ENCODE data around the gene ANKRD26. TPM values are rescaled to one million over a fixed set of nuclear protein-coding genes. Genes with fewer than 3 reads are reported as not detected.

The ANKRD26 gene
- total RNA-seq, 1 donor from 2014 or later: 14.0 TPM

DNA sequence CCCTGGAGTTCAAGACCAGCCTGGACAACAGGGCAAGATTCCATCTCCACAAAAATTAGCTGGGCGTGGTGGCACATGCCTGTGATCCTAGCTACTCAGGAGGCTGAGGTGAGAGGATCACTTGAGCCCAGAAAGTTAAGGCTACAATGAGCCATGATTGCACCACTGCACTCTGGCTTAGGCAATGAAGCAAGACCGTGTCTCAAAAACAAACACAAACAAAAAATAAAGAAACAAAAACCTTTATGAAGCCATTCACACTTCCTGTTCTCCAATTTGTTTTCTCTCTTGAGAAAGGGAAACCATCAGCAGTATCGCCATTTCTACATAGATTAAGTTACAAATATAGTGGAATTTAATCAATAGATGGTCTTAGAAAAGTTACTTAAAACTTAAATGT lies 34.1 kb upstream of the ANKRD26 start:
- H3K4me1 ChIP-seq: no peaks in the 10 kb centered on the region
- no peak overlapping the region for H3K4me3 ChIP-seq
- H3K36me3 ChIP-seq: peaks cover 88% of the 10 kb centered on the region
- H3K27me3 ChIP-seq (ENCODE audit: low read depth): no peaks in the 10 kb centered on the region
- H3K27ac ChIP-seq (replicated peaks): no peak overlapping the region
- no peak for DNase-seq
- TF ChIP-seq, protein P1, sequence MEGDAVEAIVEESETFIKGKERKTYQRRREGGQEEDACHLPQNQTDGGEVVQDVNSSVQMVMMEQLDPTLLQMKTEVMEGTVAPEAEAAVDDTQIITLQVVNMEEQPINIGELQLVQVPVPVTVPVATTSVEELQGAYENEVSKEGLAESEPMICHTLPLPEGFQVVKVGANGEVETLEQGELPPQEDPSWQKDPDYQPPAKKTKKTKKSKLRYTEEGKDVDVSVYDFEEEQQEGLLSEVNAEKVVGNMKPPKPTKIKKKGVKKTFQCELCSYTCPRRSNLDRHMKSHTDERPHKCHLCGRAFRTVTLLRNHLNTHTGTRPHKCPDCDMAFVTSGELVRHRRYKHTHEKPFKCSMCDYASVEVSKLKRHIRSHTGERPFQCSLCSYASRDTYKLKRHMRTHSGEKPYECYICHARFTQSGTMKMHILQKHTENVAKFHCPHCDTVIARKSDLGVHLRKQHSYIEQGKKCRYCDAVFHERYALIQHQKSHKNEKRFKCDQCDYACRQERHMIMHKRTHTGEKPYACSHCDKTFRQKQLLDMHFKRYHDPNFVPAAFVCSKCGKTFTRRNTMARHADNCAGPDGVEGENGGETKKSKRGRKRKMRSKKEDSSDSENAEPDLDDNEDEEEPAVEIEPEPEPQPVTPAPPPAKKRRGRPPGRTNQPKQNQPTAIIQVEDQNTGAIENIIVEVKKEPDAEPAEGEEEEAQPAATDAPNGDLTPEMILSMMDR (IDR thresholded peaks at IDR 0.05; ENCODE audit: borderline replicate concordance): no peak
- H3K9me3 ChIP-seq (replicated peaks): no peaks in the 10 kb centered on the region
- intact Hi-C loops (cut with micrococcal nuclease): no loop called here

DNA sequence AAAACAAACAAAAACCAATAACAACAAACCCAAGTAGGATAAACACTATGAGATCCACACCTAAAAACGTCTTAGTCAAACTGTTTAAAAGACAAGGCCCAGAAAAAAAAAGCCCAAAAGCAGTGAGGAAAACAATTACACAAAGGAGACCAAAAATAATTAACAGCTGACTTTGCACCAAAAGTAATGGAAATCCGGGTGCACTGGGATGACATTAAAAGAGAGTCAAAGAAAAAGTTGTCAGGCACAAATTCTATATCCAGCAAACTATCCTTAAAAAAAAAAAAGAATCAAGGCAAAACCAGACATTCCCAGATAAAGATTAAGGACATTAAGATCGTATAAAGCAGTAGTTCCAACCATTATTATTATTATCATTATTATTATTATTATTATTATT lies 7.9 kb upstream of the ANKRD26 start:
- Histone ChIP-seq H3K36me3 (peaks cover 64% of the 10 kb centered on the region), H3K4me1 (no peaks in the 10 kb centered on the region), H3K4me3 (no peak overlapping the region), H3K9me3 (replicated peaks) (peaks cover 16% of the 10 kb centered on the region), H3K27ac (replicated peaks) (no peak overlapping the region), H3K27me3 (ENCODE audit: low read depth) (no peaks in the 10 kb centered on the region)
- no peak for DNase-seq
- TF ChIP-seq, protein P1 (IDR thresholded peaks at IDR 0.05; ENCODE audit: borderline replicate concordance): no peak
- intact Hi-C loops (cut with micrococcal nuclease): no loop called here

GRCh38 chr10:27104919-27105318 lies 4.6 kb upstream of the ANKRD26 start:
- peaks cover 16% of the 10 kb centered on the region for H3K9me3 ChIP-seq (replicated peaks)
- H3K27ac ChIP-seq (replicated peaks): no peak overlapping the region
- intact Hi-C loops (cut with micrococcal nuclease): no loop called here
- DNase-seq: no peak
- peaks cover 32% of the 10 kb centered on the region for H3K36me3 ChIP-seq
- H3K4me3 ChIP-seq: no peak overlapping the region
- H3K4me1 ChIP-seq: peaks cover 11% of the 10 kb centered on the region
- TF ChIP-seq, protein P1 (IDR thresholded peaks at IDR 0.05; ENCODE audit: borderline replicate concordance): no peak
- no peaks in the 10 kb centered on the region for H3K27me3 ChIP-seq (ENCODE audit: low read depth)

GRCh38 chr10:27100813-27101347 lies 586 bp upstream of the ANKRD26 start:
- Histone ChIP-seq H3K36me3 (peaks cover 4% of the 10 kb centered on the region), H3K9me3 (replicated peaks) (no peaks in the 10 kb centered on the region), H3K27me3 (ENCODE audit: low read depth) (no peaks in the 10 kb centered on the region), H3K27ac (replicated peaks) (peak overlapping the region; percentile 96), H3K4me1 (peaks cover 25% of the 10 kb centered on the region), H3K4me3 (peak overlapping the region; percentile 87)
- intact Hi-C loops (cut with micrococcal nuclease): no loop called here
- DNase-seq: no peak
- TF ChIP-seq, protein P1 (IDR thresholded peaks at IDR 0.05; ENCODE audit: borderline replicate concordance): no peak

DNA sequence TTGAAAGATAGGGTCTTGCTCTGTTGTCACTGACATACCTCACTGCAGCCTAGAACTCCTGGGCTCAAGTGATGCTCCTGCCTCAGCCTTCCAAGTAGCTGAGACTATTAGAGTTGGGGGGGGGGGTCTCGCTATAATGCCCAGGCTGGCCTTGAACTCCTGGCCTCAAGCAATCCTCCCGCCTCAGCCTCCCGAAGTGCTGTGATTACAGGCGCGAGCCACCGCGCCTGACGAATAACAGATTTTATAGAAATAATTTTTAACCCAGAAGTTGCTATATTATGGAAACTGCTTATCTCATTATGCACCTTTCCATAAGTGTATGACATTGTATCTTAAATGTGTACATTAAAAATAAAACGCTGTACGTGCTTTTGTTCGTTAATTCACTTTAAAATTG lies 846 bp downstream of the ANKRD26 start:
- H3K4me3 ChIP-seq: peak overlapping the region; percentile 87
- no peak for DNase-seq
- H3K27me3 ChIP-seq (ENCODE audit: low read depth): no peaks in the 10 kb centered on the region
- H3K27ac ChIP-seq (replicated peaks): peak overlapping the region; percentile 96
- H3K9me3 ChIP-seq (replicated peaks): no peaks in the 10 kb centered on the region
- intact Hi-C loops (cut with micrococcal nuclease): no loop called here
- peaks cover 2% of the 10 kb centered on the region for H3K36me3 ChIP-seq
- TF ChIP-seq, protein P1 (IDR thresholded peaks at IDR 0.05; ENCODE audit: borderline replicate concordance): no peak
- H3K4me1 ChIP-seq: peaks cover 33% of the 10 kb centered on the region

Measured in left ventricle myocardium inferior (tissue), 1 donor.